Activated naive CD4-positive, alpha-beta T cell treated with anti-CD3 and anti-CD28 coated beads, Interleukin-2, amount 10 ng/mL, durations not matched to agents 7 days and 5 days (primary cell): ENCODE data around the gene BACE1-AS.
A peak's percentile ranks its signal among the peaks of the same experiment; 100 is the strongest.

ENCODE experiments used
- CTCF ChIA-PET: fragments of 350-600 bp; sonication (Branson Sonifier 250); formaldehyde crosslinking; loops from one replicate; lab custom pipeline; 2021; ENCODE audit warnings: antibody characterized with exemption; lab: Charles Lee
- DNase-seq: peaks from one replicate; pipeline ENCODE4 v3.0.0-alpha.2; 2020
- H3K27ac Mint-ChIP-seq: one replicate; pipeline ENCODE4 v1.8.0; 2021; ENCODE audit warnings: mild to moderate bottlenecking, moderate library complexity, mixed read lengths
- H3K27me3 Mint-ChIP-seq: one replicate; pipeline ENCODE4 v1.8.0; 2021; ENCODE audit warnings: mild to moderate bottlenecking, mixed read lengths
- H3K36me3 Mint-ChIP-seq: one replicate; pipeline ENCODE4 v1.8.0; 2021; ENCODE audit warnings: mixed read lengths
- H3K4me1 Mint-ChIP-seq: one replicate; pipeline ENCODE4 v1.8.0; 2021; ENCODE audit warnings: mixed read lengths
- H3K4me3 Mint-ChIP-seq: one replicate; pipeline ENCODE4 v1.8.0; 2021; ENCODE audit warnings: mild to moderate bottlenecking, moderate library complexity, mixed read lengths
- H3K9me3 Mint-ChIP-seq: one replicate; pipeline ENCODE4 v1.8.0; 2021; ENCODE audit warnings: mixed read lengths

Gene BACE1-AS

DNA sequence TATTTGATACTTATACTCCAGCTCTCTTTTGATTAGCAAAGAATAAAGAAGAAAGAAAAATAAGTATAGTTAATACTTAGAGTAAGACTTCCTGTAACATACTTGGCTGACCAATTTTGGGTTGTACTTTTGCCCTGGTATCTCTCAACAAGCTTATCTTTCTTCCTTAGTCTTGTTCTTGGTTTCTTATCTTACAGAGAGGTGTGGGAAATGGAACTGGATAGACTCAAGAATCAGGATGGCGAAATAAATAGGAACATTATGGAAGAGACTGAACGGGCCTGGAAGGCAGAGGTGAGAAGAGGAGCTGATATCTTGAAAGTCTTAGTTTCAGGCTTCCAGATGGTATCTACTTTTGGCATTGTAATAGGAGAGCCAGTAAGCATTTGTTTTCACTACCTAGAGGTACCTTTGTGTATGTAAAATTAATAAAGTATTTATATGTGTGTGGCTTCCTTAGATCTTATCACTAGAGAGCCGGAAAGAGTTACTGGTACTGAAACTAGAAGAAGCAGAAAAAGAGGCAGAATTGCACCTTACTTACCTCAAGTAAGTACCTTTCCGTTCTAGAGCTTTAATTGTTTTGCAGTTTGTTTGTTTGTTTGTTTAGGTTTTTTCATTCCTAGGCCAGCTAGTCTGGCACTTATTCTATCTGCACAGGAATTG, 11.3 kb upstream of the BACE1-AS start:
- H3K4me1 Mint-ChIP-seq = peaks cover 30% of the 10 kb centered on the region
- no peak for DNase-seq

GRCh38 chr11:117281159-117281558, 10.0 kb upstream of the BACE1-AS start:
- H3K9me3 Mint-ChIP-seq = no peaks in the 10 kb centered on the region
- no peak overlapping the region for H3K27ac Mint-ChIP-seq
- no peak overlapping the region for H3K4me3 Mint-ChIP-seq
- no peak for DNase-seq
- peaks cover 35% of the 10 kb centered on the region for H3K36me3 Mint-ChIP-seq
- CTCF ChIA-PET = no interaction called here
- H3K4me1 Mint-ChIP-seq = peaks cover 22% of the 10 kb centered on the region
- H3K27me3 Mint-ChIP-seq = no peaks in the 10 kb centered on the region

More for the DNA sequence above, 11.3 kb upstream of the BACE1-AS start:
- no peaks in the 10 kb centered on the region for H3K27me3 Mint-ChIP-seq
- H3K4me3 Mint-ChIP-seq = peak overlapping the region; percentile 53
- CTCF ChIA-PET = no interaction called here
- H3K27ac Mint-ChIP-seq = peak overlapping the region; percentile 95
- H3K9me3 Mint-ChIP-seq = no peaks in the 10 kb centered on the region
- peaks cover 37% of the 10 kb centered on the region for H3K36me3 Mint-ChIP-seq

GRCh38 chr11:117281869-117282268, 9.3 kb upstream of the BACE1-AS start:
- CTCF ChIA-PET = no interaction called here
- no peaks in the 10 kb centered on the region for H3K27me3 Mint-ChIP-seq
- peaks cover 39% of the 10 kb centered on the region for H3K36me3 Mint-ChIP-seq
- H3K4me1 Mint-ChIP-seq = peaks cover 22% of the 10 kb centered on the region
- DNase-seq = no peak
- H3K9me3 Mint-ChIP-seq = no peaks in the 10 kb centered on the region
- H3K4me3 Mint-ChIP-seq = no peak overlapping the region
- H3K27ac Mint-ChIP-seq = peak overlapping the region; percentile 43

GRCh38 chr11:117282956-117283355, 8.2 kb upstream of the BACE1-AS start:
- peaks cover 22% of the 10 kb centered on the region for H3K4me1 Mint-ChIP-seq
- peaks cover 39% of the 10 kb centered on the region for H3K36me3 Mint-ChIP-seq
- CTCF ChIA-PET = no interaction called here
- no peak overlapping the region for H3K27ac Mint-ChIP-seq
- no peak overlapping the region for H3K4me3 Mint-ChIP-seq
- no peaks in the 10 kb centered on the region for H3K9me3 Mint-ChIP-seq
- no peak for DNase-seq
- H3K27me3 Mint-ChIP-seq = no peaks in the 10 kb centered on the region

- no peaks in the 10 kb centered on the region for H3K9me3 Mint-ChIP-seq
These were observed 7.1 kb upstream of the BACE1-AS start for GRCh38 chr11:117284053-117284452.

GRCh38 chr11:117286588-117286987, 4.6 kb upstream of the BACE1-AS start:
- Mint-ChIP-seq H3K9me3 (no peaks in the 10 kb centered on the region), H3K4me1 (no peaks in the 10 kb centered on the region), H3K36me3 (peaks cover 29% of the 10 kb centered on the region), H3K4me3 (no peak overlapping the region), H3K27me3 (no peaks in the 10 kb centered on the region), H3K27ac (no peak overlapping the region)
- no peak for DNase-seq
- CTCF ChIA-PET = no interaction called here

More at GRCh38 chr11:117284053-117284452, 7.1 kb upstream of the BACE1-AS start:
- Mint-ChIP-seq H3K4me1 (peaks cover 18% of the 10 kb centered on the region), H3K4me3 (no peak overlapping the region), H3K36me3 (peaks cover 39% of the 10 kb centered on the region), H3K27me3 (no peaks in the 10 kb centered on the region), H3K27ac (no peak overlapping the region)
- DNase-seq = no peak
- CTCF ChIA-PET = no interaction called here

- Mint-ChIP-seq H3K4me1 (no peaks in the 10 kb centered on the region), H3K4me3 (no peak overlapping the region), H3K36me3 (peaks cover 18% of the 10 kb centered on the region), H3K27me3 (no peaks in the 10 kb centered on the region), H3K9me3 (no peaks in the 10 kb centered on the region), H3K27ac (no peak overlapping the region)
- CTCF ChIA-PET = no interaction called here
- no peak for DNase-seq
These were observed 3.5 kb upstream of the BACE1-AS start for GRCh38 chr11:117287668-117288067.

DNA sequence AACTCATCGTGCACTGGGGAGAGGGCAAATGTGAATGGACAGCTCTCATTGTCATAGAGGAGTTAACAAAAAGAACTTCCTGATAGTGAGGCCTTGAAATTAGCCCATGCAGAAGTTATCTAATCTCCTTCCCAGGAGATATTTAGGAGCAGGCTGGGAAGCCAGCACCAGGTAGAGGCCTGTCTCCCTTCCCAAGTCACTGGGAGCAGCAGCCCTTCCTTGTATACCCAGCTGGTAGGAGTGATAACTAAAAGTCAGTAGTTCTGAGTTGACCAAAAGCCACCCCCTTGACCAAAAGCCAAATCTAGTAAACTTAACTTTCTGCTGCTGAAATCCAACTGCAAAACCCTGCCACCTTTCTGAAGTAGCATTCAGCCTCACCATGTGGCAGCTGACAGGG, 1.4 kb upstream of the BACE1-AS start:
- no peak for DNase-seq
- Mint-ChIP-seq H3K36me3 (peaks cover 12% of the 10 kb centered on the region), H3K4me1 (no peaks in the 10 kb centered on the region), H3K27ac (no peak overlapping the region), H3K4me3 (no peak overlapping the region), H3K9me3 (no peaks in the 10 kb centered on the region), H3K27me3 (no peaks in the 10 kb centered on the region)
- CTCF ChIA-PET = no interaction called here

DNA sequence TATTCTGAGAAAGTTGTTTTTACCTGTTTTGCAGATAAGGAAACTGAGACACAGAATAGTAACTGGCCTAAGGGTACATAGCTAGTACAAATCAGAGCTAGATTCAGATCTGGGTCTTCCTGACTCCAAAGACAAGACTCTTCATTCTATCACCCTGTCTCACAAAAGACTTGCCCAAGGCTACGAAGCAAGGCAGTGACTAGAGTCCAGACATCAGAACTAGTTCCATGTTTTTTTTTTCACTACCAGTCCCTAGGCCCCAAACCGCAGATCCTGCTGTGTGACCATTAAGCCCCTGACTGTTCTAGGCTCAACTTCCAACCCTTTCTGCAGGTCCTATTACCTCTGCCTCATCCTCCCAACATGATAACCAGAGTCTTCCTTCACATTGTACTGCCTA, 1.5 kb downstream of the BACE1-AS start:
- Mint-ChIP-seq H3K27ac (no peak overlapping the region), H3K9me3 (no peaks in the 10 kb centered on the region), H3K36me3 (no peaks in the 10 kb centered on the region), H3K27me3 (no peaks in the 10 kb centered on the region), H3K4me1 (no peaks in the 10 kb centered on the region), H3K4me3 (no peak overlapping the region)
- CTCF ChIA-PET = no interaction called here
- no peak for DNase-seq

GRCh38 chr11:117295438-117296137, 4.4 kb downstream of the BACE1-AS start:
- H3K4me1 Mint-ChIP-seq = no peaks in the 10 kb centered on the region
- H3K27me3 Mint-ChIP-seq = no peaks in the 10 kb centered on the region
- DNase-seq = no peak
- CTCF ChIA-PET = no interaction called here
- H3K9me3 Mint-ChIP-seq = no peaks in the 10 kb centered on the region
- H3K27ac Mint-ChIP-seq = no peak overlapping the region
- no peaks in the 10 kb centered on the region for H3K36me3 Mint-ChIP-seq
- H3K4me3 Mint-ChIP-seq = no peak overlapping the region

DNA sequence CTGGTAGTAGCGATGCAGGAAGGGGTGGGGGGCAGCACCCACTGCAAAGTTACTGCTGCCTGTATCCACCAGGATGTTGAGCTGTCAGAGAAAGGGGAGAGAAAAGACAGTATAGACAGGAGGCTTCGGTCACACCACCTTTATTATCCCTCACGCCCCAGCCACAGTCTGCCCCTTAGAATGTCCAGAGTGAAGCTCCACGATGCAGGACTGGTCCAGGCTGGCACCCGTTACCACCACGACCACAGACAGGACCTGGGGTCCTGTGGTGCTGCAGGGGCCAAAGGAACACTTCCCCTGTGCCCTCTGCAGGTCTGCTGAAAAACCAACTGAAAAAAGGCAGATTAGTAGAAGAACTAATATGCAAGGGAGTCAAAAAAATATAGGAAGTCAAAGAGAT, 5.7 kb downstream of the BACE1-AS start:
- Mint-ChIP-seq H3K4me3 (no peak overlapping the region), H3K9me3 (no peaks in the 10 kb centered on the region), H3K27me3 (no peaks in the 10 kb centered on the region), H3K27ac (no peak overlapping the region), H3K4me1 (no peaks in the 10 kb centered on the region), H3K36me3 (no peaks in the 10 kb centered on the region)
- CTCF ChIA-PET = no interaction called here
- no peak for DNase-seq

DNA sequence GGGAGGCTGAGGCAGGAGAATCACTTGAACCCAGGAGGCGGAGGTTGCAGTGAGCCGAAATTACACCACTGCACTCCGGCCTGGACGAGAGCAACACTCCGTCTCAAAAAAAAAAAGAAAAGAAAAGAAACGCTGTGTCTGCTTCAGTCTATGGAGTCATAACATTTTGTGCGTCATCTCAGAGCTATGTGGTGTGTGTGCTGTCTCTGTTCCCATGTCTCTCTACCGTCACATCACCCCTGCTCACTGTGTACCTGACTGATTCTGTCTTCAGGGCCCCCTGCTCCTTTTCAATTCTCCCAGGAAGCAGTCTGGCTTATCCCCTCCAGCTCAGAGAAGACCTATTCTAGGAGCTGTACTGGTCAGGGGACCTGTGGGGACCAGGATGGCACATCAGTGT, 7.0 kb downstream of the BACE1-AS start:
- no peak for DNase-seq
- Mint-ChIP-seq H3K27ac (no peak overlapping the region), H3K9me3 (no peaks in the 10 kb centered on the region), H3K36me3 (no peaks in the 10 kb centered on the region), H3K4me3 (no peak overlapping the region), H3K4me1 (no peaks in the 10 kb centered on the region), H3K27me3 (peaks cover under 1% of the 10 kb centered on the region)
- CTCF ChIA-PET = no interaction called here

DNA sequence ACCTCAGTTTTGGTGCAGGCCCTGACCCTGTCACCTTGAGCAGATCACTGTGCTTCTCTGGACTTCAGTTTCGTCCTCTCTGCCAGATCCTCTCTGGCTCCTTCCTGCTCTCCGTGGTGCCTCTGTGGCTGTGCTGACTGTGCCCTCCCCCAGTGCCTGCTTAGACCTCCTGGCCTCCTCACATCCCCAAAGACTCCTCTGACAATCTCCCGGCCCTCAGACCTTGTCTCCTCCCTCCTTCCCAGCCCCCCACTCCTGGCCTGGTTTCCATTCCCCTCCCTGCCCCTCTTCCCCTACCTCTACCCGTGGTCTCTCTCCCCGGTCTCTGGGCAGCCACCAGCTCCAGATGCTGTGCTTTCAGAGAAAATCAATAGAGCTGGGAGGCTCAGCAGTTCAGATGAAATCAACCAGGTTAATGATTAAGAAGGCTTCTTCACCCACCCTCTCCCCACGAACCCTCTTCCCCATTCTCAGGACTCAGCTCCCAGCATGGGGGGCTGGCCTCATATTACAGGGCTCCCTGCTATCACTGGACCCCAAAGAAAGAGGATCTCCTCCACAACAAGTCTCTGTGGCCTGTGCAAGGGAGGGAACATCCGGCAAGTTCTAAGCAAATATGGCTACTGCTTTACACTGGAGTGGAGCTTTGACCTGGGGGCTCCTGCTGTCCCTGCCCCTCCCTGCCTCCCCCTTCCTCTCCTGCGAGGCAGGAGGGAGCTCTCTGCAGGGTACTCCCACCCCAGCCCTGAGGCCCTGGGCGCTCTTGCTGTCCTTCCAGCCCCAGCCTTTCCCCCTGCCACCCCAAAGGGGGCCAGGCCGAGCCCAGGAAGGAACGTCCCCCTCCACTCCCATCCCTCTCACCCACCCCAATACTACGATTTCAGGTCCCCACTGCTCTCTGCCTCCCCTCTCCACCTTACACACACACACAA, 8.5 kb downstream of the BACE1-AS start:
- CTCF ChIA-PET = no interaction called here
- H3K9me3 Mint-ChIP-seq = no peaks in the 10 kb centered on the region
- H3K27me3 Mint-ChIP-seq = peaks cover 3% of the 10 kb centered on the region
- no peaks in the 10 kb centered on the region for H3K4me1 Mint-ChIP-seq
- no peak overlapping the region for H3K4me3 Mint-ChIP-seq
- no peak overlapping the region for H3K27ac Mint-ChIP-seq
- no peaks in the 10 kb centered on the region for H3K36me3 Mint-ChIP-seq
- no peak for DNase-seq

GRCh38 chr11:117300283-117300663, 9.1 kb downstream of the BACE1-AS start:
- Mint-ChIP-seq H3K27ac (no peak overlapping the region), H3K9me3 (no peaks in the 10 kb centered on the region), H3K4me1 (no peaks in the 10 kb centered on the region), H3K27me3 (peaks cover 3% of the 10 kb centered on the region), H3K4me3 (no peak overlapping the region), H3K36me3 (no peaks in the 10 kb centered on the region)
- no peak for DNase-seq
- CTCF ChIA-PET = no interaction called here
